Left ventricle myocardium inferior (tissue), 1 donor: ENCODE data around the gene TEKT5. TPM values are rescaled to one million over a fixed set of nuclear protein-coding genes. Genes with fewer than 3 reads are reported as not detected.
"Not testable (repeated sequence)": the region's sequence is repeated elsewhere in the genome, so short reads cannot be mapped to it uniquely, and the experiment has no call there.

Source experiments
- DNase-seq: peaks from one replicate; pipeline ENCODE4 v3.0.0-alpha.2; 2020
- H3K27ac ChIP-seq: fragments of 200-600 bp; replicated peaks from 2 replicates; pipeline ENCODE4 v1.8.0; 2021
- H3K27me3 ChIP-seq: fragments of 200-600 bp; 2 replicates; pipeline ENCODE4 v1.8.0; 2021; ENCODE audit warnings: low read depth
- H3K36me3 ChIP-seq: fragments of 200-600 bp; 2 replicates; pipeline ENCODE4 v1.8.0; 2021
- H3K4me1 ChIP-seq: fragments of 200-600 bp; 2 replicates; pipeline ENCODE4 v1.8.0; 2021
- H3K4me3 ChIP-seq: fragments of 200-600 bp; 2 replicates; pipeline ENCODE4 v1.8.0; 2021; ENCODE audit warnings: mild to moderate bottlenecking, moderate library complexity
- H3K9me3 ChIP-seq: fragments of 200-600 bp; replicated peaks from 2 replicates; pipeline ENCODE4 v1.8.0; 2021
- intact Hi-C: fragments of 100-400 bp; cut with micrococcal nuclease; formaldehyde crosslinking; loops from one replicate; pipeline ENCODE4 v1.11.0; 2022
- long read RNA-seq: library from polyadenylated mRNA; unstranded; transcript quantifications from one replicate; pipeline ENCODE4 v2.0.0, GENCODE V29; 2021
- total RNA-seq: library from RNA; stranded (reverse); fragmentation: NEBNext Ultra II Directional; extraction: Animal tissue kit (Norgen Biotek cat#: 25700); gene quantifications from one replicate; pipeline ENCODE4 v1.2.1, GENCODE V29; 2021
- TF ChIP-seq, protein P1 (sequence below): fragments of 200-600 bp; IDR thresholded peaks from 2 replicates; pipeline ENCODE4 v1.8.0; 2021; ENCODE audit warnings: antibody characterized with exemption, mild to moderate bottlenecking, borderline replicate concordance
- donor health status: DM: no; HTN: yes; CAD: no; lungs with severe emphysema.

TEKT5 gene
- not detected for total RNA-seq
- long read RNA-seq = 0 reads

GRCh38 chr16:10694830-10695229 is at the start of gene TEKT5:
TEKT5 (minus strand) TSS chr16:10694930; CDS start chr16:10694873, 57 bp downstream.
- Histone ChIP-seq H3K27ac (no peak within 1 kb of the TSS), H3K4me1 (no peaks in the 10 kb centered on the region), H3K27me3 (no peaks in the 10 kb centered on the region), H3K9me3 (no peaks in the 10 kb centered on the region), H3K36me3 (no peaks in the 10 kb centered on the region), H3K4me3 (no peak within 1 kb of the TSS)
- TF ChIP-seq, protein P1, sequence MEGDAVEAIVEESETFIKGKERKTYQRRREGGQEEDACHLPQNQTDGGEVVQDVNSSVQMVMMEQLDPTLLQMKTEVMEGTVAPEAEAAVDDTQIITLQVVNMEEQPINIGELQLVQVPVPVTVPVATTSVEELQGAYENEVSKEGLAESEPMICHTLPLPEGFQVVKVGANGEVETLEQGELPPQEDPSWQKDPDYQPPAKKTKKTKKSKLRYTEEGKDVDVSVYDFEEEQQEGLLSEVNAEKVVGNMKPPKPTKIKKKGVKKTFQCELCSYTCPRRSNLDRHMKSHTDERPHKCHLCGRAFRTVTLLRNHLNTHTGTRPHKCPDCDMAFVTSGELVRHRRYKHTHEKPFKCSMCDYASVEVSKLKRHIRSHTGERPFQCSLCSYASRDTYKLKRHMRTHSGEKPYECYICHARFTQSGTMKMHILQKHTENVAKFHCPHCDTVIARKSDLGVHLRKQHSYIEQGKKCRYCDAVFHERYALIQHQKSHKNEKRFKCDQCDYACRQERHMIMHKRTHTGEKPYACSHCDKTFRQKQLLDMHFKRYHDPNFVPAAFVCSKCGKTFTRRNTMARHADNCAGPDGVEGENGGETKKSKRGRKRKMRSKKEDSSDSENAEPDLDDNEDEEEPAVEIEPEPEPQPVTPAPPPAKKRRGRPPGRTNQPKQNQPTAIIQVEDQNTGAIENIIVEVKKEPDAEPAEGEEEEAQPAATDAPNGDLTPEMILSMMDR = no peak
- intact Hi-C loops = no loop called here
- no peak for DNase-seq

- DNase-seq = peak; percentile 99
- TF ChIP-seq, protein P1 = no peak
- Histone ChIP-seq H3K27ac (peak within 1 kb of the TSS; percentile 99), H3K27me3 (no peaks in the 10 kb centered on the region), H3K4me1 (peaks cover 45% of the 10 kb centered on the region), H3K9me3 (no peaks in the 10 kb centered on the region), H3K4me3 (peak within 1 kb of the TSS; percentile 71), H3K36me3 (peaks cover 23% of the 10 kb centered on the region)
- intact Hi-C loops = loop anchor here (10.0 kb wide), 1 partner anchor 171 kb away; no protein-coding TSS in a partner anchor
These were observed 49.1 kb upstream of the TEKT5 start, which contains the start of gene NUBP1 for GRCh38 chr16:10743610-10744369. NUBP1 (plus strand) TSS chr16:10743842; CDS start chr16:10743864, 22 bp downstream.

- intact Hi-C loops = loop anchor here (10.0 kb wide), 1 partner anchor 172 kb away; no protein-coding TSS in a partner anchor
- H3K4me1 ChIP-seq = peaks cover 51% of the 10 kb centered on the region
- H3K4me3 ChIP-seq = peak overlapping the region; percentile 71
- peaks cover 18% of the 10 kb centered on the region for H3K36me3 ChIP-seq
- no peaks in the 10 kb centered on the region for H3K9me3 ChIP-seq
- no peak for DNase-seq
- TF ChIP-seq, protein P1 = no peak
- peak overlapping the region; percentile 99 for H3K27ac ChIP-seq
- H3K27me3 ChIP-seq = no peaks in the 10 kb centered on the region
These were observed 48.5 kb upstream of the TEKT5 start for GRCh38 chr16:10743227-10743609.

DNA sequence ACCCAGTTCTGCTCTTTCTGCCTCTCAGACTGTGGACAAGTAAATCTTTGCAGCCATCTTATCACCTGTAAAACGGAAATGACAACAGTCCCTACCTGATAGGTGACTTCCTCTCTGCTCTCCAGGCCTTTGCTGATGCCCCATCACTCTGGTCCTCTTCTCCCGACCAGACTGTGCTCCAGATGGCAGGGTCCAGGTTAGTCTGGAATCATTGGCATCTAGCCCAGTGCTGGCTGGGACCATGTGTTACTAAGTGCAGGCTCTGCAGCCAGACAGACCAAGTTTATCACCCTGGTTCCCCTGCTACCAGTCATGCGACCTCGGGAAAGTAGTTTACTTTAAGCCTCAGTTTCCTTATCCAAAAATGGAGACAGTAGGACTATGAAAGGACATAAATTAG is 47.1 kb upstream of the TEKT5 start:
- peaks cover 62% of the 10 kb centered on the region for H3K4me1 ChIP-seq
- TF ChIP-seq, protein P1 = no peak
- intact Hi-C loops = loop anchor here (10.0 kb wide), 1 partner anchor 173 kb away; no protein-coding TSS in a partner anchor
- peak overlapping the region; percentile 99 for H3K27ac ChIP-seq
- H3K4me3 ChIP-seq = no peak overlapping the region
- no peaks in the 10 kb centered on the region for H3K9me3 ChIP-seq
- peaks cover 4% of the 10 kb centered on the region for H3K36me3 ChIP-seq
- no peaks in the 10 kb centered on the region for H3K27me3 ChIP-seq
- peak; percentile 76 for DNase-seq

DNA sequence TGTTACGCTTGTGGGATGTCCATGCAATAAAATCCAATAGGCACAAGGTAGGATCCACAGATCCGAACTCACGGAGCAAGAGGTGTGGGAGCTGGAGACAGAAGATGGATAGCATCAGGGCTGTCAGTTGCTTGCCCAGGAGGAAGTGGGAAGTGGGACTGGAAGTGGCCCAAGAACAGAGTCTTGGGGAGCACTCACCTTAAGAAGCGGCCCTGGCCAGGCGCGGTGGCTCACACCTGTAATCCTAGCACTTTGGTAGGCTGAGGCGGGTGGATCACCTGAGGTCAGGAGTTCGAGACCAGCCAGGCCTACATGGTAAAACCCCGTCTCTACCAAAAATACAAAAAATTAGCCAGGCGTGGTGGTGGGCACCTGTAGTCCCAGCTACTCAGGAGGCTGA is 46.5 kb upstream of the TEKT5 start:
- not testable (repeated sequence) for DNase-seq, H3K4me3 ChIP-seq, H3K36me3 ChIP-seq, H3K27me3 ChIP-seq, H3K9me3 ChIP-seq
- intact Hi-C loops = loop anchor here (10.0 kb wide), 1 partner anchor 174 kb away; no protein-coding TSS in a partner anchor
- Histone ChIP-seq H3K27ac (peak overlapping the region; percentile 99), H3K4me1 (peaks cover 57% of the 10 kb centered on the region)

DNA sequence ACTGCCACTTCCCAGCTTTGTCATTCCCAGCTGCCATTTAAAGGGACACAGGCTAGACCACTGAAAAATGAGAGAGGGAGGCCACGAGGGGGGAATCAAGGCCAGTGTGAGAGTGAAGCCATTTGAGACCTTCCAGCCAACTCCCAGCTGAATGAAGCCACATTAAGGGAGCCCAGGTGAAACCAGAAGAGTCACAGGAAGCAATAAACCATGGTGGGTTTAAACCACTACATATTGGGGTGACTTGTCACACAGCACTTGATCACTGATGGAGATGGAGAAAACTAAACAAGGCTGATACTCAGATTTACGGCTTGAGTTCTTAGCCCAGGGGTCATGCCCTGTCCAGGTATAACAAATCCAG is 46.1 kb upstream of the TEKT5 start:
- no peak overlapping the region for H3K27ac ChIP-seq
- no peaks in the 10 kb centered on the region for H3K27me3 ChIP-seq
- no peaks in the 10 kb centered on the region for H3K36me3 ChIP-seq
- H3K4me3 ChIP-seq = no peak overlapping the region
- H3K4me1 ChIP-seq = peaks cover 53% of the 10 kb centered on the region
- no peaks in the 10 kb centered on the region for H3K9me3 ChIP-seq
- DNase-seq = no peak
- intact Hi-C loops = loop anchor here (10.0 kb wide), 1 partner anchor 174 kb away; no protein-coding TSS in a partner anchor
- TF ChIP-seq, protein P1 = no peak
